DMS 273 treated with DMSO at 0.1 percent for 48 hours (cell line): Measurements from ENCODE around the gene HLA-DRB5.
"Not testable (repeated sequence)": the region's sequence is repeated elsewhere in the genome, so short reads cannot be mapped to it uniquely, and the experiment has no call there.

Experiments
- DNase-seq: peaks from one replicate; lab custom pipeline; 2025; lab: John Stamatoyannopoulos, UW

Gene HLA-DRB5

GRCh38 chr6:32529697-32530430 lies at the start of gene HLA-DRB5:
TSS of gene HLA-DRB5 (minus strand) at chr6:32530287. CDS start at chr6:32530224, 63 bp downstream.
- DNase-seq = no peak

DNA sequence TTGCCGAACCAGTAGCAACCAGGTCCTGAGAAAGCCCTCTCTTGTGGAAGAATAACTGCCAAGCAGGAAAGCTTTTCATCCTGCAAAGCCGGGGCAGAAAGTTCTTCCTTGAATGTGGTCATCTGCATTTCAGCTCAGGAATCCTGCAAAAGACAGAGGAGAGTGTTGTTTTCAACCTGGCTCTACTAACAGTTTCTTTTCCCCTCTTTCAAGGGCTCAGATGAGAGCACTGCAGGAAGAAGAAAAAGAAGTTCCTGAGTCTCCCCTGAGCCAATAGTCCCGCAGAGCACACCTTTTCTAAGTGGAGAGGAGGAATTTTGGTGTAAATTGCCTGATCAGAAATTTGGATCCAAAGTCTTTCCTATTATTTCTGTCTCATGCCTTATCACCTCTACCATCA lies 48.9 kb upstream of the HLA-DRB5 start:
- no peak for DNase-seq

GRCh38 chr6:32577493-32577892 lies 47.4 kb upstream of the HLA-DRB5 start:
- not testable (repeated sequence) for DNase-seq

DNA sequence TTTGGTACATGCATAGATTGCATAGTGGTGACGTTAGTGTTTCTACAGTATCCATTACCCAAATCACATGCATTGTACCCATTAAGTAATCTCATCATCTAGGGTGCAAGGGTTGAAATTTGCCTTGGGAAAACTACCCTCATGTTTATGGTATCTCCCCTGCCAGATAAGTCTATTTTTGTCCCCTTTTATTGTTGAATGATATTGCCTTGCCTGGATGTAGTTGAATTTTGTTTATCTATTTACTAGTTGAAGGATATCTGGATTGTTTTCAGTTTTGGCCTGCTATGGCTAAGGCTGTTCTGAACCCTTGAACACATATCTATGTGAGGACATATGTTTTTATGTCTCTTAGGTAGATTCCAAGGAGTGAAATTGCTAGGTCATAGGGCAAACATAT lies 46.2 kb upstream of the HLA-DRB5 start:
- no peak for DNase-seq

DNA sequence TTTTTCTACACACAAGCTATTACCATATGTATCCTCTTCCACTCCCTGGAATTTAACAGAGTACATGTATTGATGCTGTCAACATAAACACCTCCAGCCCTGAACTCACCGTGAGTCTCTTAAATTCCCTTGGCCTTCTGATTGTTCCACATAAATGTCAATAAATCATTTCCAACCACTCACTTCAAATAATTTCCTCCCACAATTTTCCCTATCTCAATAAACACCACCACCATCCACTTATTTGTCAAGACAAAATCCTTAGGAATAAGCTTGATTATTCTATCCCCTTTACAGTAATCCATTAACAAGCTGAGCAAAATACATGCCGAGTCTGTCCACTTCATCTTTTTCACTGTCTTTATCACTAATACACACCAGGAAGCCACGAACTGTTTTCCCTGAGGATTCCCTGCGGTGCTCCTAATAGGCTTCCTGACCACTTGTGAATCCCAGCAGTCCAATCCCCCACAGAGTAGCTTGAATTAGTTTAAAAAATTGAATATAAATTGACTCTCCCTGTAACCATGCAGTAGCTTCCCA lies 40.3 kb upstream of the HLA-DRB5 start:
- DNase-seq = no peak

DNA sequence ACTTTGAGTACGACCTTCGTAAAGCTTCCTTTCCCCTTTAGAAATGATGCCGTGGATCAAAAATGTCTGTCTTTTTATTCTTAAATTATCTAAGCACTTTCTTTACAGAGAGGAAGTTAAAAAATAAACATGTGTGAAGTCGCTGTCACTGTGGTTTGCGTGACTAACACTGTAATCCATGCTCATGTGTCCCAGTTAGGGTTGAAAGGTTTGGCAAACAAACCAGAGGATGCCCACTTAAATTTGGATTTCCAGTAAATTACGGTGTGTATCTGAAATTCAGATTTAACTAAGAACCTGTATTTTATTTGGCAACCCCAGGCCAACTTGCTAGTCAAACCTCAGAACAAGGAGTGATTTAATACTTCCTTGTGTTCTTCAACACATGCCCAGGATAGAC lies 38.5 kb upstream of the HLA-DRB5 start:
- DNase-seq = no peak

GRCh38 chr6:32566957-32567356 lies 36.9 kb upstream of the HLA-DRB5 start:
- DNase-seq = no peak

DNA sequence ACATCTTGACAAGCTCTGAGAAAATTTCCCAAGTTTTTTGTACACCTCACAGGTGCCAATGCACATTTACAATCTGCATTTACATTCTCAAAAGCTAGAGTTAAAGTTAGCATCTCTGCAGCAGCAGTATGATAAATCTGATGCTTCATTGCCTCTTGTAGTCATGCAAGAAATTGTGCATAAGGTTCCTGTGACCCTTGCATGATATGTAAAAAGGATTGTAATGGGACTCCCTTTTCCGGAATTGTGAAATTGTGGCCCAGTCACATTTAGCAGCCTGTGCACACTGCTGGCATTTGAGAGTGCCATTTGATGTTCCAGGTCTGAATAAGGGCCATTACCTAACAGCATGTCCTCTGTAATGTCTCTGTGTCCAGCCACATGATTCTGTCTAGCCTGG lies 35.4 kb upstream of the HLA-DRB5 start:
- DNase-seq = no peak

- no peak for DNase-seq
Measured at GRCh38 chr6:32562940-32563339, 32.9 kb upstream of the HLA-DRB5 start.

DNA sequence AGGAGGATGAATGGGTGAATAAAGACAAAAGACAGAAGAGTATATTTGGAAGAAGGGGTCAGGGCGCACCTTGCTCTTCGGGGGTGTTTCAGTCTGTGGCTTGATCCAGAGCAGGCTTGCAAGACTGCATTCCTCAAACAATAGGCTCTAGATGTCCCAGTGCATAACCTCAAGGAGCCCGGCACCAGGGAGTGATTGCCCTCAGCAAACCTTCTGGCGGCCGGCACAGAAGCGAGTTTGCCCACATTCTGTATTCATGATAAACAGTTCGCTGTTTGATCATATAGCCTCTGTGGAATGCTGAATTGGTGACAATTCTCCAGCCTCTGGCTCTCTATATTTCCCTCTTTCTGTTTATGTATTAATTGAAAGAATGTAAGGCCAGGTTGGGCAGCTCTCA lies 29.7 kb upstream of the HLA-DRB5 start:
- no peak for DNase-seq

DNA sequence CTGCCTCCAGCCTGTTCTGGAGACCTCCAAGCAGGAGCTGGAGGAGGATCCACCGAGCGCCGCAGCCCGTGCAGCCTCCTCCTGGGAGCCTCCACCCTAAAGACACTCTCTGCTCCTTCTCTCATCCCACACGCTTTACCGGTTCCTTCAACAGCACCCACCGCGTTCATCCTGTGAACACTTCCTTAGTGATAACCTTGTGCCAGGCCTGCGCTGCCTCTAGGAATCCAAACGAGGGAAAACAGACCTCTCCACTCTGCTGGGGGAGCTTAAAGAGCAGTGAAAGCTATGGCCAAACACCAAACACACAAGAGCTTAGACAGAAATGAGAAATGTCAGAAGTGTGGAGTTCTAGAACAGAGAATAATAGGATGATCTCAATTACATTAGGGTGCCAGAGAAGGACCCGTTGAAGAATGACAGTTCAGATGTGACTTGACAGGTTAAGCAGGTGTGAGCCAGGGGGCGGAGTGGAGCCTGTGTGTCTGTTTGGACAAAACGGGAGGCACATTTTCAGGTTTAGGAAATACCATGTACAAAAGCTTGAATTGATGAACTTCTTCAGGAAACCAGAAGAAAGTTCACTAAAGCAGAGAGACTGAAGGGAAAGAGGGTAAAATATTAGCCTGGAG lies 28.5 kb upstream of the HLA-DRB5 start:
- no peak for DNase-seq

DNA sequence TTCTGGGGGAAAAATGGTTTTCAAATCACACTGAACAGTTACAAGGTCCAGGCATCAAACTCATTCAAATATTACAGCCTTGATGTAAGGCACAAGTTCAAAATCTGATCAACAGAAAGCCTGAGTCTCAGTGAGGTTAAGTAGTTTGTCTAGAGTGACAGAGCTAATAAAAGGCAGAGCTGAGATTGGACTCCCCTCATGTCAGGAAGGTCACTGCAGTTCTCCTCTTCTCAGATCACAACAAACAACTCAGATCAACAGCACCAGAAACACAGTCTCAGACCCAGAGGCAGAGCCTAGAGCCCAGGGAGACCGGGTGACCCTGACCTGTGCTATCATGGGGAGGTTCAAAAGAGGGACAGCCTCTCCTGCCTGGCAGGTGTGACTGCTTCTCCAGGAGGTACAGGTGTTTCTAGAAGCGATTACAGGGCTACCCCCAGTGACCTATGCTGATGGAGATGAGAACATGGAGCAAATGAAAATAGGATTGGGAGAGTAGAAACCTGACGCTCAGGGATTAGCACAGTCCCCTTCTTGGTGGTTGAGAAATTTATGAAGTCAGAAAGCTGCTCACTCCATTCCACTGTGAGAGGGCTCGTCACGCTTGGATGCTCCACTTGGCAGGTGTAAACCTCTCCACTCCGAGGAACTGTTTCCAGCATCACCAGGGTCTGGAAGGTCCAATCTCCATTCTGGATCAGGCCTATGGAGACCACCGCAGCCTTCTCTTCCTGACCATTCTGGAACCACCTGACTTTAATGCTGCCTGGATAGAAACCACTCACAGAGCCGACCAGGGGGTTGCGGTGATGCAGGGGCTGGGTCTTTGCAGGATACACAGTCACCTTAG lies 24.3 kb upstream of the HLA-DRB5 start:
- DNase-seq = no peak

GRCh38 chr6:32553037-32553742 lies 23.1 kb upstream of the HLA-DRB5 start:
- no peak for DNase-seq

DNA sequence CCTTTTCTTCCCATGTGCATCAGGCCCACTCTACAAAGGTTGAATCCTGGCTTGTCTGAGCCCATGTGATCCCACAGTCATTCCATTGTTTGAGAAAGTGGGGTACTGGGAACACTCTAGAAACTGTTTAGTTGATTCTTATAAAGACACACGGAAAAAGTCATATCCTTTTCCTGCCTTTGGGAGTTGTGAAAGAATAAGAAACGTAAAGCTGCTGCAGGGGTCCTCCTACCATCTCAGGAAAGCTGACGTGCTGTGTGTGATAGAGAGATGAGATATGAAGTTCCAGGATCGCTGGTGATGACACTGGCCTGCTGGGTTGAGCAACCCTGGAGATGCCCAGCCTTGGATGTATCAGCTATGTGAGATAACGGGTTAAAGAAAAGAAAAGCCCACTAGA lies 21.3 kb upstream of the HLA-DRB5 start:
- no peak for DNase-seq

GRCh38 chr6:32539839-32540238 lies 9.8 kb upstream of the HLA-DRB5 start:
- no peak for DNase-seq

DNA sequence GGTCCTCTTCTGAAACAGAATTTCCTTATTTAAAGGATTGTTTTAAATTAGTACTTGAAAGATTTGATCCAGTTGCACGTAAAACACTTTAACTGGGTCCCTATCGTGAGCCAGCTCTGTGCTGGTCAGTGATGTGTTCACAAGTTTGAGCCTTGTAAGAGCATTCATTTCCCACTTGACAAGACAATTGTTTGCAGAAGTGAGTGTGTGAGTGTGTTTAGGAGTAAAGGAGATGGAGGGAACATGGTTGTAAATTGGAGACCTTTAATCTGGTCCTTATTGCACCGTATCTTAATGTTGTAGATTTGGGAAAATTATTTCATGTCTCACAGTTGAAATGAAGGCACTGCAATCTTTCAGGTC lies 325 bp upstream of the HLA-DRB5 start:
- not testable (repeated sequence) for DNase-seq

GRCh38 chr6:32522302-32523047 lies 7.6 kb downstream of the HLA-DRB5 start:
- no peak for DNase-seq

DNA sequence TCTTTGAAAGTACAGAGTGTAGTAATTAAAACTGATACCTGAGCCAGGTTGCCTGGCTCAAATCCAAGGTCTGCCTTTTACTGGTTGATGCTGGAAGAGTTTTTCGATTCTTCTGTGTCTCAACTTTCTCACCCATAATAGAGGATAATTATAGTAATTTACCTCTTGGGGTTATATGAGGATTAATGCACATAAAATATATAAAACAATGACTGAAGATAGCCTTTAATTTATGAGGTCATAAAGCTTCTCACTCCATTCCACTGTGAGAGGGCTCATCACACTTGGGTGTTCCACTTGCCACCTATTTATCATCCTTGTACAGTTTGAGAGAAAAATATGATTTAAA lies 10.2 kb downstream of the HLA-DRB5 start:
- no peak for DNase-seq

DNA sequence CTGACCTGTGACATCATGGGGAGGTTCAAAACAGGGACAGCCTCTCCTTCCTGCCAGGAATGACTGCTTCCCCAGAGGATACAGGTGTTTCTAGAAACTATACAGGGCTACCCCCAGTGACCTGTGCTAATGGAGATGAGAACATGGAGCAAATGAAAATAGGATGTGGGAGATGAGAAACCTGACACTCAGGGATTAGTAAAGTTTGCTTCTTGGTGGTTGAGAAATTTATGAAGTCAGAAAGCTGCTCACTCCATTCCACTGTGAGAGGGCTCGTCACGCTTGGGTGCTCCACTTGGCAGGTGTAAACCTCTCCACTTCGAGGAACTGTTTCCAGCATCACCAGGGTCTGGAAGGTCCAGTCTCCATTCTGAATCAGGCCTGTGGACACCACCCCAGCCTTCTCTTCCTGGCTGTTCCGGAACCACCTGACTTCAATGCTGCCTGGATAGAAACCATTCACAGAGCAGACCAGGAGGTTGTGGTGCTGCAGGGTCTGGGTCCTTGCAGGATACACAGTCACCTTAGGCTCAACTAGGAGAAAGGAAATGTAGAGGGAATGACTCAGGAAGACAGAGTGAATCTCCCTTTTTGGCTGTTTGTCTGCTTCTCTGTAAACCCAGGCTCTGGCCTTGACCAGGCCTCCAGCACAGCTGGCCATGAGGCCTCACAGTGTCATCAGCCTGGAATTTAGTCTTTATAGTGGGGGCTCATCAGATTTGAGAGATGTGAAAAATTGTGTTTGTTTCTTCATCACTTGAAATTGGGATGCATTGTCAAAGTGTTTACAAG lies 10.8 kb downstream of the HLA-DRB5 start:
- no peak for DNase-seq

DNA sequence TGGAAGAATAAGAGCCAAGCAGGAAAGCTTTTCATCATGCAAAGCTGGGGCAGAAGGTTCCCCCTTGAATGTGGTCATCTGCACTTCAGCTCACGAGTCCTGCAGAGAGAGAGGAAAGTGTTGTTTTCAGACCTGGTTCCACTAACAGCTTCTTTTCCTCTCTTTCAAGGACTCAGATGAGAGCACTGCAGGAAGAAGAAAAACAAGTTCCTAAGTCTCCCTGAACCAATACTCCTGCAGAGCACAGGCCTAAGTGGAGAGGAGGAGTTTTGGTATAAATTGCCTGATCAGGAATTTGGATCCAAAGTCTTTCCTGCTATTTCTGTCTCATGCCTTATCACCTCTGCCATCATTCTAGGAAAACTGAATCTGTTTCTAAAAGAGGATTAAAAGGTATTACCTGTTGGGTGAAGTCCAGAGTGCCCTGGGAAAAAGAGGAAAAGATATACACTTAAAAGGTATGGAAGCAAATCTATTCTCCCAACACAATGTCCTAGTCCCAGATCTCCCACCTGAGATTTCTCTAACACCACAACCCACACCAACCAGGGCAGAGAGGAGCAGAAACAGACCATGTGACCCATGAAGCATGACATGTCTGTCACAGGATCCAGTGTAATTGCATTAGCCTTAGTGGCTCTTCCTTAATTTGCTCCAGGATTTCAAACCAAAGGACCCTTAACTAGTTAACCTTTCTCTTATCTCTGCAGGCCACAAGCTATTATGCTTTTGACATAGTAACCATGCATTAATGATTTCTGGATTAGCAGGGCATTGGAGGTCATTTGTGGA lies 12.2 kb downstream of the HLA-DRB5 start:
- no peak for DNase-seq
